SK-N-SH (cell line): ENCODE data around the gene WWOX. TPM values are rescaled to one million over a fixed set of nuclear protein-coding genes. Genes with fewer than 3 reads are reported as not detected.

ENCODE experiments used
- CTCF ChIA-PET: fragments of 300-600, 350-600 bp; formaldehyde crosslinking; extraction: SDS; loops from one replicate; lab custom pipeline; 2021; lab: Yijun Ruan, JAX
- POLR2A ChIA-PET: fragments of 350-600 bp; sonication (Branson Sonifier 250); formaldehyde crosslinking; extraction: SDS; loops from one replicate; lab custom pipeline; 2020; ENCODE audit warnings: antibody characterized with exemption, inconsistent platforms; lab: Yijun Ruan, JAX
- DNase-seq: peaks from one replicate; pipeline ENCODE4 v3.0.0; 2012
- H2AFZ ChIP-seq: fragments of 200-600 bp; sonication (generic); 2 replicates; pipeline ENCODE4 v1.8.1; 2016; ENCODE audit warnings: antibody characterized with exemption, mild to moderate bottlenecking, low read depth
- H3F3A ChIP-seq: fragments of 200-600 bp; sonication (generic); replicated peaks from 2 replicates; pipeline ENCODE3; 2016; ENCODE audit warnings: antibody characterized with exemption, mild to moderate bottlenecking; ENCODE audit not compliant: insufficient read depth
- H3K27ac ChIP-seq, 2 experiments: fragments of 200-500 bp in 1 of 2; fragments of 200-600 bp in 1 of 2; sonication (Bioruptor generic) in 1 of 2; sonication (generic), shearing (Covaris generic) in 1 of 2; 2 replicates each; pipeline versions ENCODE4 v1.5.1 to v1.6.1; 2014 to 2016; ENCODE audit warnings: low read depth in 2 of 2, inconsistent platforms in 1 of 2, low read length in 1 of 2, mild to moderate bottlenecking in 1 of 2, mixed read lengths in 1 of 2
- H3K27me3 ChIP-seq: fragments of 200-600 bp; sonication (generic), shearing (Covaris generic); 2 replicates; pipeline ENCODE4 v1.6.1; 2016; ENCODE audit warnings: mixed run types; ENCODE audit not compliant: insufficient read depth
- H3K36me3 ChIP-seq, 2 experiments: fragments of 200-500 bp in 1 of 2; fragments of 200-600 bp in 1 of 2; sonication (Bioruptor generic) in 1 of 2; sonication (generic) in 1 of 2; replicated peaks in 1 of 2; 2 replicates each; pipeline versions ENCODE3 to v1.5.1; 2014 to 2016; ENCODE audit warnings: low read length in 1 of 2, mild to moderate bottlenecking in 1 of 2; ENCODE audit not compliant: insufficient read depth in 2 of 2, control insufficient read depth in 1 of 2
- H3K4me1 ChIP-seq, 2 experiments: fragments of 200-500 bp in 1 of 2; fragments of 200-600 bp in 1 of 2; sonication (Bioruptor generic) in 1 of 2; sonication (generic), shearing (Covaris generic) in 1 of 2; 2 replicates each; pipeline versions ENCODE4 v1.5.1 to v1.6.1; 2014 to 2016; ENCODE audit warnings: low read depth in 1 of 2, low read length in 1 of 2, mixed run types in 1 of 2; ENCODE audit not compliant: insufficient read depth in 2 of 2, control insufficient read depth in 1 of 2
- H3K4me2 ChIP-seq: fragments of 200-600 bp; sonication (generic), shearing (Covaris generic); 2 replicates; pipeline ENCODE4 v1.6.1; 2017; ENCODE audit warnings: mixed run types
- H3K4me3 ChIP-seq, 2 experiments: fragments of 200-500 bp in 1 of 2; fragments of 200-600 bp in 1 of 2; sonication (Bioruptor generic) in 1 of 2; sonication (generic), shearing (Covaris generic) in 1 of 2; 2 replicates each; pipeline versions ENCODE4 v1.5.1 to v1.8.1; 2014 to 2016; ENCODE audit warnings: low read depth in 2 of 2, inconsistent platforms in 1 of 2, low read length in 1 of 2, mild to moderate bottlenecking in 1 of 2, mixed read lengths in 1 of 2, moderate library complexity in 1 of 2
- H3K79me2 ChIP-seq: fragments of 200-600 bp; sonication (generic); 2 replicates; pipeline ENCODE4 v1.8.1; 2017; ENCODE audit warnings: mild to moderate bottlenecking; ENCODE audit not compliant: insufficient read depth
- H3K9ac ChIP-seq: fragments of 200-600 bp; sonication (generic); 2 replicates; pipeline ENCODE4 v1.6.1; 2017; ENCODE audit warnings: mixed run types
- H3K9me2 ChIP-seq: fragments of 200-600 bp; sonication (generic); 2 replicates; pipeline ENCODE4 v1.6.1; 2017; ENCODE audit warnings: mixed run types
- H3K9me3 ChIP-seq: fragments of 200-600 bp; sonication (generic); 2 replicates; pipeline ENCODE4 v1.6.1; 2017; ENCODE audit warnings: mixed run types, mild to moderate bottlenecking, moderate library complexity
- H4K20me1 ChIP-seq: fragments of 200-600 bp; sonication (generic); 2 replicates; pipeline ENCODE4 v1.6.1; 2017; ENCODE audit warnings: mild to moderate bottlenecking, mixed run types; ENCODE audit not compliant: insufficient read depth
- ELF1 ChIP-seq: IDR thresholded peaks from 2 replicates; pipeline ENCODE4 v1.4.0; 2012
- EP300 ChIP-seq, 2 experiments: IDR thresholded peaks; 2 replicates each; pipeline versions ENCODE4 v1.4.0 to v1.6.1; 2012; ENCODE audit warnings: borderline replicate concordance in 1 of 2, low read depth in 1 of 2, low read length in 1 of 2
- EZH2phosphoT487 ChIP-seq: fragments of 200-600 bp; sonication (generic); IDR thresholded peaks from 2 replicates; pipeline ENCODE4 v1.6.1; 2017; ENCODE audit warnings: low read depth, mixed run types, mild to moderate bottlenecking, antibody characterized with exemption, moderate library complexity, borderline replicate concordance
- FOSL2 ChIP-seq: IDR thresholded peaks from 2 replicates; pipeline ENCODE4 v1.4.0; 2012; ENCODE audit warnings: low read depth, mild to moderate bottlenecking, moderate library complexity, borderline replicate concordance
- FOXM1 ChIP-seq: IDR thresholded peaks from 2 replicates; pipeline ENCODE4 v1.4.0; 2012; ENCODE audit warnings: low read depth, mild to moderate bottlenecking
- GABPA ChIP-seq: IDR thresholded peaks from 2 replicates; pipeline ENCODE4 v1.4.0; 2012; ENCODE audit warnings: low read depth, mild to moderate bottlenecking
- GATA2 ChIP-seq: sonication (generic); formaldehyde crosslinking; IDR thresholded peaks from 2 replicates; pipeline ENCODE4 v1.5.0; 2020; ENCODE audit warnings: mild to moderate bottlenecking, missing genetic modification reagents
- JUND ChIP-seq: IDR thresholded peaks from 2 replicates; pipeline ENCODE4 v1.4.0; 2012
- MEF2A ChIP-seq: IDR thresholded peaks from 2 replicates; pipeline ENCODE4 v1.4.0; 2012; ENCODE audit warnings: low read depth, borderline replicate concordance
- POLR2AphosphoS5 ChIP-seq: IDR thresholded peaks from 2 replicates; pipeline ENCODE4 v1.6.1; 2012; ENCODE audit warnings: low read depth, low read length
- RAD21 ChIP-seq: IDR thresholded peaks from 2 replicates; pipeline ENCODE4 v1.6.1; 2012; ENCODE audit warnings: mild to moderate bottlenecking, low read length
- RFX5 ChIP-seq: IDR thresholded peaks from 2 replicates; pipeline ENCODE4 v1.6.1; 2012; ENCODE audit warnings: mild to moderate bottlenecking, improper control_type of control experiment, low read length
- SIN3A ChIP-seq: IDR thresholded peaks from 2 replicates; pipeline ENCODE4 v1.6.1; 2012; ENCODE audit warnings: low read depth, mild to moderate bottlenecking, low read length, moderate library complexity, borderline replicate concordance
- TAF1 ChIP-seq: IDR thresholded peaks from 2 replicates; pipeline ENCODE4 v1.6.1; 2012; ENCODE audit warnings: low read depth, mild to moderate bottlenecking, low read length, moderate library complexity, borderline replicate concordance
- TEAD4 ChIP-seq: IDR thresholded peaks from 2 replicates; pipeline ENCODE4 v1.4.0; 2012; ENCODE audit warnings: mild to moderate bottlenecking, borderline replicate concordance; ENCODE audit not compliant: insufficient read depth
- YY1 ChIP-seq: IDR thresholded peaks from 2 replicates; pipeline ENCODE4 v1.4.0; 2012; ENCODE audit warnings: low read depth, mild to moderate bottlenecking
- WGBS: methylation state at CpG from one replicate; pipeline ENCODE4 v1.1.6; 2017; ENCODE audit warnings: low lambda C conversion rate; 5-methylcytosine and 5-hydroxymethylcytosine counted together
- polyA plus RNA-seq, 3 experiments: library from polyadenylated mRNA; depleted of rRNA; stranded (reverse); fragments of >200 nt; gene quantifications; 2 replicates each; pipeline ENCODE4 v1.2.3, GENCODE V29; 2012
- TF ChIP-seq, protein P1 (sequence below): fragments of 200-600 bp; sonication (generic); IDR thresholded peaks from 2 replicates; pipeline ENCODE4 v1.6.1; 2017; ENCODE audit warnings: antibody characterized with exemption, mild to moderate bottlenecking, moderate library complexity
- TF ChIP-seq, protein P2 (sequence below): fragments of 150-350 bp; IDR thresholded peaks from 2 replicates; pipeline ENCODE4 v1.6.1; 2016; ENCODE audit warnings: mild to moderate bottlenecking, low read depth, low read length
- TF ChIP-seq, protein P3 (sequence below): fragments of 150-350 bp; IDR thresholded peaks from 2 replicates; pipeline ENCODE4 v1.6.1; 2017; ENCODE audit warnings: antibody characterized with exemption, low read length, low read depth, borderline replicate concordance
- TF ChIP-seq, protein P4 (sequence below): IDR thresholded peaks from 2 replicates; pipeline ENCODE4 v1.4.0; 2012; ENCODE audit warnings: low read depth

Gene WWOX
- polyA plus RNA-seq, 1 of the 3 experiments (the other 2 are of a cell fraction), result 10.8 TPM

DNA sequence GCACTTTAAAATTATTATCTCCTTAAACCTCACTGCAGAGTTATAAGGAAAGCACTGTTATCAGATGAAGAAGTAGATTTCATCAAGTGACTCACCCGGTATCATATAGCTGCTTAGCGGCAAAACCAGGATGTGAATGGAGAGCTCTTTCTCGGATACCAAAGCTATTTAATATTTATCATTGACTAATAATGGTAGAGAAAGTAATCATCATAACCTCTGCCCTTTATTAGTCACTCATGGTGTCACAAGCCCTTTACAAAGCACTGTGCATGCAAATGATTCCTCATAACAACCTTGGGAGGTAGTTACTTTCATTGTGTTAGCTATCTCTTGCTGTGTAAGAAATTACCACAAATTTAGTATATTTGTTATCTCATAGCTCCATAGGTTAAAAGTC lies 908.2 kb downstream of the WWOX start:
- H3K27me3 ChIP-seq, result no peaks in the 10 kb centered on the region
- H3K36me3 ChIP-seq, result no peaks in the 10 kb centered on the region
- H3K4me2 ChIP-seq, result no peak overlapping the region
- no peaks in the 10 kb centered on the region for H3K79me2 ChIP-seq
- TF ChIP-seq GABPA (no peak), RAD21 (no peak), FOXM1 (no peak), SIN3A (no peak), POLR2AphosphoS5 (no peak), TAF1 (no peak), FOSL2 (no peak), RFX5 (no peak), GATA2 (CRISPR knock-in tag) (no peak)
- WGBS, result 30% methylated on average over 3 of the region's 3 CpGs
- H3F3A ChIP-seq, result no peaks in the 10 kb centered on the region
- no peak overlapping the region for H3K9ac ChIP-seq
- H3K9me3 ChIP-seq, result no peaks in the 10 kb centered on the region
- ChIA-PET POLR2A (no interaction called here), CTCF (no interaction called here)
- H3K4me3 ChIP-seq, result no peak overlapping the region
- no peaks in the 10 kb centered on the region for H4K20me1 ChIP-seq
- H3K9me2 ChIP-seq, result no peaks in the 10 kb centered on the region
- no peak overlapping the region for H2AFZ ChIP-seq
- DNase-seq, result no peak
- no peak overlapping the region for H3K27ac ChIP-seq
- no peaks in the 10 kb centered on the region; a peak in 1 of 4 replicates for H3K4me1 ChIP-seq

DNA sequence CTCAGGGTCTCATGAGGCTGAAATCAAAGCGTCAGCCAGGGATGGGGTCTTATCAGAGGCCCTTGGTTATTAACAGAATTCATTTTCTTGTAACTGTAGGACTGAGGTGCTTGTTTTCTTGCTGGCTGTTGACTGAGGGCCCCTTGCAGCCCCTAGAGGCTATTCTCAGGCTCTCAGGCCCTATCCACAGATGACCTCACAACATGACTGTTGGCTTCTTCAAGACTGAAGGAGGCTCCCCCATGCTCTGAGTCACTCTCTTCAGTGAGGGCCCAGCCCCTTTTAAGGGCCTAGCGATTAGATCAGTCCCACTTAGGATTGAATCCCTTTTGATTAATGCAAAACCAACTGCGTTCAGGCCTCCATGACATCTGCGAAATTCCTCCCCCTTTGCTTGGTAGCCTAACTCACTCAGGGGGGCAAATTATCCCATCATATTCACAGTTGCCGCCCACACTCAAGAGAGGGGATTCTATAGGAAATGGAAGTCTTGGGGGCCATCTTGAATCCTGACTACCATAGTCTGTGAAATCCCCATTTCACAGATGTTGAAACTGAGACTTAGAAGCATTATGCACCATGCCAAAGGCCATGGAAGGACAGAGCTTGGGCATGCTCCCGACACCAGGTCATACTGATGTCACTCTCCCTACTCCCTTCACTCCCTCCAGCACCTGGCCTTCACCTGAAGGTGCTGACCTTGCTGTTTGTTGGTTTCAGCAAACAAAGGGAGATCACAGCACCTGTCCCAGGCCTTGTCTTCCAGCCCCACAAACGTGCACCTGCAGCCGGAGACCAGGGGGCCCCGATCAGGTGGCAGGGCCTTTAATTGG lies 908.8 kb downstream of the WWOX start:
- no peaks in the 10 kb centered on the region for H4K20me1 ChIP-seq
- no peaks in the 10 kb centered on the region for H3F3A ChIP-seq
- WGBS, result 45% methylated on average over 6 of the region's 9 CpGs
- POLR2A ChIA-PET, result no interaction called here
- no peaks in the 10 kb centered on the region; a peak in 1 of 4 replicates for H3K4me1 ChIP-seq
- H2AFZ ChIP-seq, result no peak overlapping the region
- no peaks in the 10 kb centered on the region for H3K36me3 ChIP-seq
- H3K27me3 ChIP-seq, result no peaks in the 10 kb centered on the region
- H3K4me2 ChIP-seq, result no peak overlapping the region
- no peaks in the 10 kb centered on the region for H3K79me2 ChIP-seq
- H3K4me3 ChIP-seq, result no peak overlapping the region
- H3K9me2 ChIP-seq, result no peaks in the 10 kb centered on the region
- no peaks in the 10 kb centered on the region for H3K9me3 ChIP-seq
- CTCF ChIA-PET, result no interaction called here
- H3K9ac ChIP-seq, result no peak overlapping the region
- DNase-seq, result no peak
- H3K27ac ChIP-seq, result no peak overlapping the region
- TF ChIP-seq, protein P1, sequence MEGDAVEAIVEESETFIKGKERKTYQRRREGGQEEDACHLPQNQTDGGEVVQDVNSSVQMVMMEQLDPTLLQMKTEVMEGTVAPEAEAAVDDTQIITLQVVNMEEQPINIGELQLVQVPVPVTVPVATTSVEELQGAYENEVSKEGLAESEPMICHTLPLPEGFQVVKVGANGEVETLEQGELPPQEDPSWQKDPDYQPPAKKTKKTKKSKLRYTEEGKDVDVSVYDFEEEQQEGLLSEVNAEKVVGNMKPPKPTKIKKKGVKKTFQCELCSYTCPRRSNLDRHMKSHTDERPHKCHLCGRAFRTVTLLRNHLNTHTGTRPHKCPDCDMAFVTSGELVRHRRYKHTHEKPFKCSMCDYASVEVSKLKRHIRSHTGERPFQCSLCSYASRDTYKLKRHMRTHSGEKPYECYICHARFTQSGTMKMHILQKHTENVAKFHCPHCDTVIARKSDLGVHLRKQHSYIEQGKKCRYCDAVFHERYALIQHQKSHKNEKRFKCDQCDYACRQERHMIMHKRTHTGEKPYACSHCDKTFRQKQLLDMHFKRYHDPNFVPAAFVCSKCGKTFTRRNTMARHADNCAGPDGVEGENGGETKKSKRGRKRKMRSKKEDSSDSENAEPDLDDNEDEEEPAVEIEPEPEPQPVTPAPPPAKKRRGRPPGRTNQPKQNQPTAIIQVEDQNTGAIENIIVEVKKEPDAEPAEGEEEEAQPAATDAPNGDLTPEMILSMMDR, result no peak
- TF ChIP-seq, protein P2, sequence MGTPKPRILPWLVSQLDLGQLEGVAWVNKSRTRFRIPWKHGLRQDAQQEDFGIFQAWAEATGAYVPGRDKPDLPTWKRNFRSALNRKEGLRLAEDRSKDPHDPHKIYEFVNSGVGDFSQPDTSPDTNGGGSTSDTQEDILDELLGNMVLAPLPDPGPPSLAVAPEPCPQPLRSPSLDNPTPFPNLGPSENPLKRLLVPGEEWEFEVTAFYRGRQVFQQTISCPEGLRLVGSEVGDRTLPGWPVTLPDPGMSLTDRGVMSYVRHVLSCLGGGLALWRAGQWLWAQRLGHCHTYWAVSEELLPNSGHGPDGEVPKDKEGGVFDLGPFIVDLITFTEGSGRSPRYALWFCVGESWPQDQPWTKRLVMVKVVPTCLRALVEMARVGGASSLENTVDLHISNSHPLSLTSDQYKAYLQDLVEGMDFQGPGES, result no peak
- no peak for TF ChIP-seq ELF1
- TF ChIP-seq, protein P3, sequence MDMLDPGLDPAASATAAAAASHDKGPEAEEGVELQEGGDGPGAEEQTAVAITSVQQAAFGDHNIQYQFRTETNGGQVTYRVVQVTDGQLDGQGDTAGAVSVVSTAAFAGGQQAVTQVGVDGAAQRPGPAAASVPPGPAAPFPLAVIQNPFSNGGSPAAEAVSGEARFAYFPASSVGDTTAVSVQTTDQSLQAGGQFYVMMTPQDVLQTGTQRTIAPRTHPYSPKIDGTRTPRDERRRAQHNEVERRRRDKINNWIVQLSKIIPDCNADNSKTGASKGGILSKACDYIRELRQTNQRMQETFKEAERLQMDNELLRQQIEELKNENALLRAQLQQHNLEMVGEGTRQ, result no peak
- no peak for TF ChIP-seq EP300 (IDR thresholded peaks at IDR 0.05; ENCODE audit: borderline replicate concordance in 1 of 2, low read depth in 1 of 2, low read length in 1 of 2)
- TF ChIP-seq EZH2phosphoT487, result no peak
- TF ChIP-seq TAF1, result no peak
- TF ChIP-seq RFX5, result no peak
- no peak for TF ChIP-seq MEF2A
- TF ChIP-seq TEAD4, result no peak
- TF ChIP-seq, protein P4, sequence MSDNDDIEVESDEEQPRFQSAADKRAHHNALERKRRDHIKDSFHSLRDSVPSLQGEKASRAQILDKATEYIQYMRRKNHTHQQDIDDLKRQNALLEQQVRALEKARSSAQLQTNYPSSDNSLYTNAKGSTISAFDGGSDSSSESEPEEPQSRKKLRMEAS, result no peak
- TF ChIP-seq YY1, result no peak
- TF ChIP-seq RAD21, result no peak
- no peak for TF ChIP-seq JUND
